Activated CD8-positive, alpha-beta T cell treated with anti-CD3 and anti-CD28 coated beads for 36 hours (primary cell): ENCODE measurements around the gene CPT1C. TPM values are rescaled to one million over a fixed set of nuclear protein-coding genes. Genes with fewer than 3 reads are reported as not detected.

ENCODE experiments used
- ATAC-seq: fragments of 200-7000 bp; cut with Tn5 transposase; one replicate; pipeline ENCODE4 v1.10.0; 2021; ENCODE audit warnings: mild to moderate bottlenecking, moderate library complexity
- CTCF ChIA-PET: fragments of 350-600 bp; sonication (Branson Sonifier 250); formaldehyde crosslinking; loops from one replicate; lab custom pipeline; 2021; ENCODE audit warnings: antibody characterized with exemption; lab: Charles Lee
- POLR2A ChIA-PET: fragments of 350-600 bp; sonication (Branson Sonifier 250); formaldehyde crosslinking; loops from one replicate; lab custom pipeline; 2021; ENCODE audit warnings: antibody characterized with exemption; lab: Charles Lee
- DNase-seq: peaks from one replicate; pipeline ENCODE4 v3.0.0-alpha.2; 2020
- H3K27ac Mint-ChIP-seq: one replicate; pipeline ENCODE4 v1.8.0; 2021; ENCODE audit warnings: mild to moderate bottlenecking, mixed read lengths
- H3K27me3 Mint-ChIP-seq: one replicate; pipeline ENCODE4 v1.8.0; 2021; ENCODE audit warnings: mixed read lengths
- H3K36me3 Mint-ChIP-seq: one replicate; pipeline ENCODE4 v1.8.0; 2021; ENCODE audit warnings: low read depth, mixed read lengths
- H3K4me1 Mint-ChIP-seq: one replicate; pipeline ENCODE4 v1.8.0; 2021; ENCODE audit warnings: low read depth, mixed read lengths
- H3K4me3 Mint-ChIP-seq: one replicate; pipeline ENCODE4 v1.8.0; 2021; ENCODE audit warnings: mild to moderate bottlenecking, moderate library complexity, mixed read lengths
- H3K9me3 Mint-ChIP-seq: one replicate; pipeline ENCODE4 v1.8.0; 2021; ENCODE audit warnings: mixed read lengths
- intact Hi-C: fragments of 100-400 bp; cut with micrococcal nuclease; formaldehyde crosslinking; loops from one replicate; pipeline ENCODE4 v1.10.0; 2022
- total RNA-seq, 2 experiments: library from RNA; stranded (reverse); gene quantifications; one replicate each; pipeline ENCODE4 v1.2.3, GENCODE V29; 2021
- TF ChIP-seq, protein P1 (sequence below): fragments of 200-600 bp; IDR thresholded peaks from one replicate; pipeline ENCODE4 v1.8.0; 2022; ENCODE audit warnings: antibody characterized with exemption, mild to moderate bottlenecking

Gene CPT1C
- total RNA-seq, 2 experiments from 2014 or later, result 0.69 to 1.0 TPM

DNA sequence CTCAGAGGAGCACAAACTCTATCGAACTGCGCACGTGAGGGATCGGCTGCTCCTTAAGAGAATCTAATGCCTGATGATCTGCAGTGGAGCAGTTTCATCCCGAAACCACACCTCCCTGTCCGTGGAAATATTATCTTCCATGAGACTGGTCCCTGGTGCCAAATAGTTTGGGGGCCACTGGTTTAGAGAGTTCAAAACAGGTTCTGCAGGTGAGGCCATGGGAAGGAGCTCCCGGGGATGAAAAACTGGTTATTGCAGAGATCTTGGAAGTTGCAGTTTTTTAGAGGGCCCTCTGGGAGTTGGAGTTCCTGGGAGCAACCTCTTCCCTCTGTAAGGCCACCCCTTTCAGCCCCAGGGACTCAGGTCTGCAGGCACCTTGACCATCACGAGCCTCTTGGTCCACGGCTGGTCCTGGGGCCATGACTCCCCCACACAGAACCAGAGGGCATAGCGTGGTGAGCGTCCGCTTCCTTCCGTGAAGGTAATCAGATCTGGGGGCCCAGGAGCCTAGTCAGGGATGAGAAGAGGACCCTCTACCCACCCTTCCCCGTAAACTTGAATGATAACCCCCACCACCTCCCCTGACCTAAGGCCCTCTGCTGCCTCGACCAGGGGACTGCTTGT, 30.5 kb upstream of the CPT1C start:
- intact Hi-C loops, result no loop called here
- ATAC-seq (no peak), DNase-seq (no peak)
- no peaks in the 10 kb centered on the region for H3K9me3 Mint-ChIP-seq
- no peak overlapping the region for H3K4me3 Mint-ChIP-seq
- CTCF ChIA-PET, result interaction anchor here (6.2 kb wide), 1 partner anchor 12 kb away, joined by 33 read pairs; no protein-coding TSS in a partner anchor
- H3K27ac Mint-ChIP-seq, result no peak overlapping the region
- POLR2A ChIA-PET, result interaction anchor here (1.2 kb wide), 2 partner anchors 18 to 22 kb away, joined by 4 to 5 read pairs; no protein-coding TSS in a partner anchor
- H3K4me1 Mint-ChIP-seq, result peaks cover 21% of the 10 kb centered on the region
- TF ChIP-seq, protein P1, sequence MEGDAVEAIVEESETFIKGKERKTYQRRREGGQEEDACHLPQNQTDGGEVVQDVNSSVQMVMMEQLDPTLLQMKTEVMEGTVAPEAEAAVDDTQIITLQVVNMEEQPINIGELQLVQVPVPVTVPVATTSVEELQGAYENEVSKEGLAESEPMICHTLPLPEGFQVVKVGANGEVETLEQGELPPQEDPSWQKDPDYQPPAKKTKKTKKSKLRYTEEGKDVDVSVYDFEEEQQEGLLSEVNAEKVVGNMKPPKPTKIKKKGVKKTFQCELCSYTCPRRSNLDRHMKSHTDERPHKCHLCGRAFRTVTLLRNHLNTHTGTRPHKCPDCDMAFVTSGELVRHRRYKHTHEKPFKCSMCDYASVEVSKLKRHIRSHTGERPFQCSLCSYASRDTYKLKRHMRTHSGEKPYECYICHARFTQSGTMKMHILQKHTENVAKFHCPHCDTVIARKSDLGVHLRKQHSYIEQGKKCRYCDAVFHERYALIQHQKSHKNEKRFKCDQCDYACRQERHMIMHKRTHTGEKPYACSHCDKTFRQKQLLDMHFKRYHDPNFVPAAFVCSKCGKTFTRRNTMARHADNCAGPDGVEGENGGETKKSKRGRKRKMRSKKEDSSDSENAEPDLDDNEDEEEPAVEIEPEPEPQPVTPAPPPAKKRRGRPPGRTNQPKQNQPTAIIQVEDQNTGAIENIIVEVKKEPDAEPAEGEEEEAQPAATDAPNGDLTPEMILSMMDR, result no peak
- H3K36me3 Mint-ChIP-seq, result peaks cover 34% of the 10 kb centered on the region
- no peaks in the 10 kb centered on the region for H3K27me3 Mint-ChIP-seq

DNA sequence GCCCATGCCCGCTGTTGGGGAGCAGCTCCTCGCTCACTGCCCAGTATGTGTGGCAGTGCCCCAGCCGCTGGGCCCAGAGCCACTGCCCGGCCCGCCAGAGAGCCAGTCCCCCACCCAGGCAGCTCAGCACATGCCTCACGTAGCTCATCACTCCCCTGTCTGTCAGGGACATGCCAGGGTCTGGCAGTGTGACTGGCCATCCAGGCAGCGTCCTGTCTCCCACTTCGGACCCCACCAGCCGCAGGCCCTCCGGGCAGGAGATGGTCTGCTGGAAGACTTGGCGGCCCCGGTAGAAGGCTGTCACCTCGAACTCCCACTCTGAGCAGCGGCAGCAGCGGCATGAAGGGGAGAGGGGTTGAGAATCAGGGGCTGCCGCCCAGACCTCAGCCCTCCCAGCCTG, 28.9 kb upstream of the CPT1C start:
- TF ChIP-seq, protein P1, result no peak
- Mint-ChIP-seq H3K4me3 (no peak overlapping the region), H3K4me1 (peaks cover 24% of the 10 kb centered on the region), H3K27me3 (no peaks in the 10 kb centered on the region), H3K27ac (no peak overlapping the region), H3K36me3 (peaks cover 34% of the 10 kb centered on the region), H3K9me3 (no peaks in the 10 kb centered on the region)
- ChIA-PET POLR2A (no interaction called here), CTCF (interaction anchor here (1.0 to 6.2 kb wide), 3 partner anchors 11 to 22 kb away, joined by 3 to 33 read pairs (median 4); no protein-coding TSS in a partner anchor)
- intact Hi-C loops, result no loop called here
- no peak for ATAC-seq
- no peak for DNase-seq

DNA sequence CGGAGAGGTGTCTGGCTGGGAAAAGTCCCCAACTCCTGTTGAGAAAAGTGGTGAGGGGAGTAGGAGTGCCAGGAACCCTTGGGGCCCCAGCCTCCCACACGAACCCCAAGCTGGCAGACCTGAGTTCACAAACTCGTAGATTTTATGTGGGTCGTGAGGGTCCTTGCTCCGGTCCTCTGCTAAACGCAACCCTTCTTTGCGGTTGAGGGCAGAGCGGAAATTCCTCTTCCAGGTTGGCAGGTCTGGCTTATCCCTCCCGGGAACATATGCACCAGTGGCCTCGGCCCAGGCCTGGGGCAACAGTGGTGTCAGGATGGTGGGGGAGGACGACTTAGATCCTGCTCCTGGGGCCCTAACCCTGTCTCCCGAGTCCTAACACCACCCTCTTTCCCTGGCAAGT, 27.7 kb upstream of the CPT1C start:
- POLR2A ChIA-PET, result interaction anchor here (6.7 kb wide), 1 partner anchor 14 kb away, joined by 47 read pairs; the partner anchor contains the start of gene PRMT1
- H3K27ac Mint-ChIP-seq, result peak overlapping the region; percentile 91
- H3K27me3 Mint-ChIP-seq, result no peaks in the 10 kb centered on the region
- no peaks in the 10 kb centered on the region for H3K9me3 Mint-ChIP-seq
- TF ChIP-seq, protein P1, result no peak
- H3K4me1 Mint-ChIP-seq, result peaks cover 28% of the 10 kb centered on the region
- intact Hi-C loops, result no loop called here
- no peak for ATAC-seq
- peak overlapping the region; percentile 94 for H3K4me3 Mint-ChIP-seq
- CTCF ChIA-PET, result interaction anchor here (1.0 to 6.2 kb wide), 4 partner anchors 9 to 54 kb away, joined by 3 to 33 read pairs (median 4); no protein-coding TSS in a partner anchor
- peaks cover 28% of the 10 kb centered on the region for H3K36me3 Mint-ChIP-seq
- DNase-seq, result no peak

- TF ChIP-seq, protein P1, result no peak
- POLR2A ChIA-PET, result interaction anchor here (0.6 to 6.7 kb wide), 10 partner anchors 8 to 212 kb away, joined by 3 to 47 read pairs (median 4); partner anchors contain the start of genes FUZ, PRMT1, RRAS and SCAF1
- CTCF ChIA-PET, result interaction anchor here (1.0 to 6.2 kb wide), 7 partner anchors 8 to 165 kb away, joined by 3 to 33 read pairs (median 4); no protein-coding TSS in a partner anchor
- peak; percentile 95 for DNase-seq
- Mint-ChIP-seq H3K4me3 (peak overlapping the region; percentile 94), H3K27me3 (no peaks in the 10 kb centered on the region), H3K4me1 (peaks cover 29% of the 10 kb centered on the region), H3K36me3 (peaks cover 25% of the 10 kb centered on the region), H3K9me3 (no peaks in the 10 kb centered on the region), H3K27ac (peak overlapping the region; percentile 91)
- peak; percentile 69 for ATAC-seq
- intact Hi-C loops, result loop anchor here (2.0 kb wide), 1 partner anchor 24 kb away; the partner anchor contains the start of gene RRAS
These were observed 26.5 kb upstream of the CPT1C start for GRCh38 chr19:49664171-49665035.
